ENCODE data around the gene KLF16.
A peak's percentile ranks its signal among the peaks of the same experiment; 100 is the strongest.
"Not testable (repeated sequence)": the region's sequence is repeated elsewhere in the genome, so short reads cannot be mapped to it uniquely, and the experiment has no call there.

Gene KLF16

DNA sequence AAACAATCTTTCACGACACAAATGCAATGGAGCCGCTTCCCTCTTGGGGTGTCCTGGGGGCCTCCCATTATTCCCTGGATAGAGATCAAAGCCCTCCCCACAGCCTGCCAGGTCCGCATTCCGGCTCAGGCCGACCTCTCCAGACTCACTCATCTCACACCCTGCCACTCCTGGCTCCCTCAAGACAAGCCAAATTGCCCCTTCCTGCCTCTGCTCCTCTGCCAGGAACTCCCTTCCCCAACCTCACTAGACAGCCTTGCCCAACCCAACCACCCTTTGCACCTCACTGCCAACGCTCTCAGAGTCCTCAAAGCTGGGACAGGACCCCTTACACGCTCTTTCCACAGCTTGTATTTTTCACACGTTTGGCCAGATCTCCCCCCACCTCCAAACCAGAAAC is 20.4 kb upstream of the KLF16 start:
- DNase-seq = no peak

DNA sequence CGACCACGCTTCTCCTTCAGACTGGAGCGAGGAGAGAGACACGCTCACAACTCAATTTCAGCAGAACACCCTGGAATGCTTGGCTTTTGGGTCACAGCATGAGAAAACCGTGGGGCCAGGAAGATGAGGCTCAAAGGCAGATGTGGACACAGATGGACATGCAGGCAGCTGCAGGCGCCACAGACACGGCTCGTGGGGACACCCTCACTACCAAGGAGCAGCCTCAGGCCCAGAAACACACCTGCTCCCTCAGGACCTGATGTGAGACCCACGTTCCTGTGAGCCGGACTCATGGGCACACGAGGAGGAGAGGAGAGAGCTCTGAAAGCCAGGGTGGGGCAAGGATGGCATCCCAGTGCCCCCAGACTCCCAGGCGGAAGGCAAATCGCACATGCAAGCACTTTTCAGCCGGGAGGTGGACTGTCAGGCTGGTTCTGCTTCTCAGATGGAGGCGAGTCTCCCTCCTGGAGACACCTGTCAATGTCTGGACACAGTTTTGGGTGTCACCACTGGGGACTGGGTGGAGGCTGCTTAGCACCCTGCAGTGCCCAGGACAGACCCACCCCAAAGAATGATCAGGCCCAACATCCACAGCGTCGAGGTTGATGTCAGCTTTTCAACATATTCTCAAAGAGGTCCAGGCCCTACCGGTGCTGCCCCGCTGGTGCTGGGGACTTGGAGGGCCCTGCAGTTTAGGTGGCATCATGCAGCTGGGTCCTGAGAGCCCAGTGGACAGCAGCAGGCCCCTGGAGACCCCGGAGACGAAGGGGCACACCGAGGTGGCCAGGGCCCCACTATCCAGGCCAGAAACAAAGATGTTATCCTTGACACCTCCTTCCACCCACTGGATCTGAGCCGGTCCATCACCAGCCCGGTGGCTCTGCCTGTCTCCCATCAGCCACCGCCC is 19.7 kb upstream of the KLF16 start:
- no peak for DNase-seq

GRCh38 chr19:1882089-1882785 is 18.9 kb upstream of the KLF16 start:
- DNase-seq = no peak

DNA sequence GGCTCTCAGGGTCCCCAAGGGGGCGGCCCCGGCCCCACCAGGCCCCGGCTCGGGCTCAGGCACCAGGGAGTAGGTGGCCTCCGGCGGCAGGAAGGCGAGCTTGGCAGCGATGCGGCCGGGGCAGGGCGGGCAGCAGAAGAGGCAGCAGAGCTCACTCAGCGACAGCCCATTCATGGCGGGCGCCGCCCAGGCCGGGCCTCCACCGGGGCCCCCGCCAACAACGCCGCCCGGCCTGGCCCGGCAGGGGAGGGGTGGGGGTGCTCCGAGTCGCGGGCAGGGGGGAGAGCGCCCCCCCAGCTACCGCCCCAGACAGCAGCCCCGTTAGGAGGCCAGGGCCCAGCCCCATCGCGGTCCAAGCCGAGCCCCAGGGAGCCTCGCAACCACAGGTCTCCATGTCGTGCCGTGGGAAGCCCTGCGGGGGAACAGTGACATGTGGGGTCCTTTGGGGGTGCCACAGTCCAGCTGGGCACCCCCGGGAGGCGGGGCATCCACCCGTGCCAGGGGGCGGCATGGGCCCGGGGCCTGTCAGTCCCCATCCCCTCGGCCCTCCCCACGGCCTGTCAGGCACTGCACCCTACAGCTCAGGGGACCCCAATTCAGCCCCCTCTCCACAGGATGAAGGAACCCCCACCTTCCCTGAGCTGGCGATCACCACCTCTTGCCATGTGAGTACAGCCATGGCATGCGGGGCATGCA is 18.2 kb upstream of the KLF16 start:
- not testable (repeated sequence) for DNase-seq

- DNase-seq = no peak
Observed at GRCh38 chr19:1880611-1881392, 17.4 kb upstream of the KLF16 start.

- DNase-seq = not testable (repeated sequence)
Observed at GRCh38 chr19:1879982-1880381, 16.6 kb upstream of the KLF16 start.

GRCh38 chr19:1878583-1878982 is 15.2 kb upstream of the KLF16 start:
- DNase-seq = not testable (repeated sequence)

GRCh38 chr19:1877280-1877660 is 13.9 kb upstream of the KLF16 start:
- not testable (repeated sequence) for DNase-seq

GRCh38 chr19:1876496-1877279 is 13.3 kb upstream of the KLF16 start:
- not testable (repeated sequence) for DNase-seq

DNA sequence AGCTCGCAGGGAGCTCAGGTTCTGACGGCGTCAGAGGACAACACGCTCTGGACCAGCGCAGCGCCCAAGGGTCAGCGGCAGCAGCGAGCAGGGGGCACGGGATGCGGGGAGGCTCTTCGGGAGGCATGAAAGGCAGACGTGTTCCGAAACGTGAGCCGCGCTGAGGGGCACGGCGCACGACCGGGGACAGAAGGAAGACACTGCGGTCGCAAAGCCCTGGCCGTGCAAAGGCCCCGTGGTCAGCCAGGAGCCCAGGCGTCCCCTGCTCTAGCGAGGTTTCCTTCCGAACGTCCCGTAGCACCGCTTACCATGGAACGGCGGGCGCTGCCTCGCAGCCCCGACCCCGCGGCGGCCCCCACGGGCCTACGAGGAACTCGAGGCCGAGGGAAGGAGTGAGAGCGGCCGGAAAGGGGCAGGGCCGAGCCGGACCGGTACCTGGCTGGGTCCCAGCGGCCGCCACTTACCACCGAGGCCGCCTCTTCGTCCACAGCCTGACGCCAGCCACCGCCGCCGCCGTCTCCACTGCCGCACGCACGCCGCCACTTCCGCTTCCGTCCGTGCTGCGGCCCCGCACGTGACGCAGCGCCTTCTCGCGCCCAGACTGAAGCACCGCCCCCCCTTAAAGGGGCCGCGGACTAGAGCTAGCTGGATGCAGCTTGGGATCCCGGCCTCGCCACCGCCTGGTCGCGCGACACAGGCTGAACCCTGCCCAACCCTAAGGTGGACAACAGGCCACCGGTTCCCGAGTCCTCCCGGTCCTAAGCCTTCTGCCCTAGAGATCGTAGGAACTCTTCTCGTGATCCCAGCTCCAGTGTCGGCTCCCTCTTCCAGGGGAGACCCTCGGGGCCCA is 12.5 kb upstream of the KLF16 start:
- peak; percentile 61 to 92 for DNase-seq

- not testable (repeated sequence) for DNase-seq
Observed at GRCh38 chr19:1875265-1875645, 11.9 kb upstream of the KLF16 start.

DNA sequence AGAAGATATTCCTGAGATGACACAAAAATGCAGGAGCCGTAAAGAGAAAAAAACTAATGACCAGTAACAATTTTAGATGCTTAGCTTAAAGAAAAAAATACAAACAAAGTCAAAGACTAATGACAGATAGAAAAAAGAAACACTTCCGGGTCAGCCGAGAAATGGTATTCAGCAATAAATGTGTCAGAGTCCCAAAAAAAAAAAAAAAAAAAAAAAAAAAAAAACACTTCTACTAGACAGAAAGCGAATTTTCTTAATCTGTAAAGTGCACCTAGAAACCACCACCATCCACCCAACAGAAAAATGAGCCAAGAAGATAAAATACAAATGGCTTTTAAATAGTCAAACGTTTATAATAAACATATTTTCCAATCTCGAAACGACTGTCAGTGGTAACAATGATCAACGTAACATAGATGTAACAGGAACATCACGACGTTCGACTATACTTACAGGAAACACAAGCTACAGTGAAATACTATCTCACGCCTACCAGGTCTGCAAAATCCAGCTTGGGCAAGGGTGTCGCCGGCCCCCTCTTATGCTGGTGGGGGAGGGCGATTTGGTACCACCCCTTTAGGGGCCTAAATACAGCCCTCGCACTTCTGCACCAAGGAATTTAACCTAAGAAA is 11.3 kb upstream of the KLF16 start:
- no peak for DNase-seq

DNA sequence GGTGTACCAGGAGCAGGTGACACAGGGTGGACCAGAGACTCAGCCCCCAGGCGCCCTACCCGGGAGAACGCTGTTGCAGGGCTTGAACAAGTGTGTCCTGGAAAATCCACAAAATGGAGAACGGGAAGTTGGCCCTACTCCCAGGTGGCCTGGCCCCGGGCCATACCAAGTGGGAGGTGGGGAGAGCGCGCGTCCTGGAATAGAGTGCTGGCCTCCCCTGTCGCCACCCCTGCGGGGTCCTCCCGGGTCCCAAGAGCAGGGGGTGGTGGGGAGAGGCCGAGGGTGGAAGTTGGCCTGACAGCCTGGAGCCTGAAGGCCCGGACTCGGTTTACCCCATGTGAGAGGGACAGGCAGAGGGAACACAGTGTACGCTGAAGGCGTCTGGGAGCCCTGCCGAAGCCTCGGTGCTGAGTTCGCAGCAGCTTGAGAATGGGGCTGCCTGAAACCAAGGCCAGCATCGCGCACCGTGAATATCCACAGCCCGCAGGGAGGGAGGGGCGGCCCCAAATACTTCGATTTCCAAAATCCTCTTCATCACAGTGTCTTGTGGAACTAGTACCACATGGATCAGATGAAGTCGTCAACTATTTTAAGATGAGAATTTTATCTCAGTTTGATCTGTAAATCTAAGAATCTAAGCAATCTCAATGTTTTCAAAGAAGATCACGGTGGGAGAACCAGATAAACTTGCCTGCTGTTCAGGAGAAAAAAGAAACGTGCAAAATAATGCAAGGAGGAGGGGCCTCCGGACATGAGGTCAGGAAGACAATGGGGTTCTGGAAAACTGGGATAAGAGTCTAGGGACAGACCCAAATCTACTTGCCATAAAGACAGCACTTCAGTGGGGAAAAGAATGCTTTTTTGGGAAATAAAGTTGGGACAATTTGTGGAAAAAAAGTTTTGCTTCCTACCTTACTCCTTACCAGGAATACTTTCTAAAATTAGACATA is 10.4 kb upstream of the KLF16 start:
- DNase-seq = no peak

GRCh38 chr19:1872807-1873523 is 9.6 kb upstream of the KLF16 start:
- no peak for DNase-seq

DNA sequence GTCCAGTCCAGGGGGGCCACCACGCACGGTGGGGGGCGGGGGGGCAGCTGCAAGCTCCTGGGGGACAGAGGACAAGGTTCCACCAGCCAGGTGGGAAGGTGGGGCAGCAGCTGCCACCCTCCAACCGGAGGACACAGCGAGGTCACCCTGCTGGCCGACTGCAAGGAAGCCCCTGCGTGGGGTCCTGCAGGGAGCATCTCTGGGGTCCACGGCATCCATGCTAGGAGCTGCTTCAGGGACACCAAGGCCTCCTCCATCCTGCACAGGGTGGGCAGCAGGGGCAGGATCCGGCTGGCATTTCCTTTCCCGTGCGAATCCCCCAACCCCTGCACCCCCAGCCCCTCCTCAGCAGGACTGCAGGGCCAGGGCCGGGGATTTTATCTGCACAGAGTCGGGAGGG is 8.3 kb upstream of the KLF16 start:
- DNase-seq = no peak

- no peak for DNase-seq
Observed at GRCh38 chr19:1871140-1871597, 7.8 kb upstream of the KLF16 start.

DNA sequence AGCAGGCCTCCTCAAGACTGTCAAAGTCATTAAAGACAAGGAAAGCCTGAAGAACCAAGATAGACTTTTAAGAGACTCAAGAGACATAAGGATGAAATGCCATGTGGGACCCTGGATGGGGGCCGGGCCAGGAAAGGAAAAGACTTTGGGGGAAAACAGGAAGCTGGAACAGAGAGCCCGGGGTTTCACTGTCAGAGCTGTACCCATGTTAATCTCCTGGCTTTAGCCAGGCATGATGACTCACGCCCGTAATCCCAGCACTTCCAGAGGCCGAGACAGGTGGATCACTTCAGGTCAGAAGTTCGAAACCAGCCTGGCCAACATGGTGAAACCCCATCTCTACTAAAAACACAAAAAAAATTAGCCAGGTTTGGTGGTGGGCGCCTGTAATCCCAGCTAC is 5.6 kb upstream of the KLF16 start:
- DNase-seq = no peak

DNA sequence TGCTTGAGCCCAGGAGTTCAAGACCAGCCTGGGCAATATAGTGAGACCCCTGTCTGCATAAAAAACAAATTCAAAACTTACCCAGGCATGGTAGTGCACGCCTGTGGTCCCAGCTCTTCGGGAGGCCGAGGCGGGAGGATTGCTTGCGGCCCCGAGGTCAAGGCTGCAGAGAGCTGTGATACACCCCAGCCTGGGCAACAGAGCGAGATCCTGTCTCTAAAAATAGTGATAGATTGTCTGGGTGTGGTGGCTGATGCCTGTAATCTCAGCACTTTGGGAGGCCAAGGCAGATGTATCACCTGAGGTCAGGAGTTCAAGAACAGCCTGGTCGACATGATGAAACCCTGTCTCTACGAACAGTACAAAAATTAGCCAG is 4.0 kb upstream of the KLF16 start:
- DNase-seq = no peak
